ENCODE results near the gene EFCAB13. TPM values are rescaled to one million over a fixed set of nuclear protein-coding genes. Genes with fewer than 3 reads are reported as not detected.
A peak's percentile ranks its signal among the peaks of the same experiment; 100 is the strongest.
"Not testable (repeated sequence)": the region's sequence is repeated elsewhere in the genome, so short reads cannot be mapped to it uniquely, and the experiment has no call there.

The EFCAB13 gene
- total and polyA plus RNA-seq, 2 donors from 2014 or later = 2.2 to 18.8 TPM

DNA sequence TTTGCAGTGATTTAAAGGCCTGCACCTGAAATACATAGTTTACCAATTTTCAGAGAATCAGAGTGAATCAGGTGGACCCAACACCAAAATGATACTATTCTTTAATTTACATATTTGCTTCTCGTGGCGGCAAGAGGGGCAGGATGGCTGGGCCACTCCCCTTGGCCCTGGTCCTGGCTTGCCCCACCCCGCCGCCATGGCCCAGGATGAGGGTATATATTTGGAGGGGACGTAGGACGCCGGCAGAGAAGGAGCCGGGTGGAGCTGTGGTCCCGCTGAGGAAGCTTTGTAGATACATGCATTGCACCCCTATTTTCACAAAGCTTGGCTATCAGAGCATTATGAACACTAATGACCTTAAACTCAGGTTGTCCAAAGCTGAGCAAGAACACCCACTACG is 43.5 kb downstream of the EFCAB13 start:
- no peak overlapping the region for H3K9ac ChIP-seq (ENCODE audit: low read length in 3 of 3)
- FAIRE-seq (no peak), DNase-seq (no peak)
- TF ChIP-seq, protein P1, sequence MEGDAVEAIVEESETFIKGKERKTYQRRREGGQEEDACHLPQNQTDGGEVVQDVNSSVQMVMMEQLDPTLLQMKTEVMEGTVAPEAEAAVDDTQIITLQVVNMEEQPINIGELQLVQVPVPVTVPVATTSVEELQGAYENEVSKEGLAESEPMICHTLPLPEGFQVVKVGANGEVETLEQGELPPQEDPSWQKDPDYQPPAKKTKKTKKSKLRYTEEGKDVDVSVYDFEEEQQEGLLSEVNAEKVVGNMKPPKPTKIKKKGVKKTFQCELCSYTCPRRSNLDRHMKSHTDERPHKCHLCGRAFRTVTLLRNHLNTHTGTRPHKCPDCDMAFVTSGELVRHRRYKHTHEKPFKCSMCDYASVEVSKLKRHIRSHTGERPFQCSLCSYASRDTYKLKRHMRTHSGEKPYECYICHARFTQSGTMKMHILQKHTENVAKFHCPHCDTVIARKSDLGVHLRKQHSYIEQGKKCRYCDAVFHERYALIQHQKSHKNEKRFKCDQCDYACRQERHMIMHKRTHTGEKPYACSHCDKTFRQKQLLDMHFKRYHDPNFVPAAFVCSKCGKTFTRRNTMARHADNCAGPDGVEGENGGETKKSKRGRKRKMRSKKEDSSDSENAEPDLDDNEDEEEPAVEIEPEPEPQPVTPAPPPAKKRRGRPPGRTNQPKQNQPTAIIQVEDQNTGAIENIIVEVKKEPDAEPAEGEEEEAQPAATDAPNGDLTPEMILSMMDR (IDR thresholded peaks at IDR 0.05; ENCODE audit: borderline replicate concordance, extremely low read depth, insufficient read depth) = no peak
- no peak overlapping the region for H3K27ac ChIP-seq (ENCODE audit: low read depth in 2 of 2, low read length in 2 of 2)
- no peak overlapping the region for H3K4me3 ChIP-seq (ENCODE audit: low read length in 3 of 3)
- no peaks in the 10 kb centered on the region for H3K36me3 ChIP-seq (ENCODE audit: control insufficient read depth in 2 of 3, insufficient read depth in 3 of 3, low read length in 3 of 3)
- no peaks in the 10 kb centered on the region for H3K4me1 ChIP-seq (ENCODE audit: control insufficient read depth in 2 of 3, insufficient read depth in 2 of 3, low read depth in 1 of 3, low read length in 3 of 3)
- H3K9me3 ChIP-seq (ENCODE audit: control insufficient read depth in 2 of 3, insufficient read depth in 1 of 3, low read length in 3 of 3) = no peaks in the 10 kb centered on the region
- H3K27me3 ChIP-seq (ENCODE audit: control insufficient read depth, insufficient read depth, low read length) = no peaks in the 10 kb centered on the region
- intact Hi-C loops (cut with DNase I) = no loop called here

DNA sequence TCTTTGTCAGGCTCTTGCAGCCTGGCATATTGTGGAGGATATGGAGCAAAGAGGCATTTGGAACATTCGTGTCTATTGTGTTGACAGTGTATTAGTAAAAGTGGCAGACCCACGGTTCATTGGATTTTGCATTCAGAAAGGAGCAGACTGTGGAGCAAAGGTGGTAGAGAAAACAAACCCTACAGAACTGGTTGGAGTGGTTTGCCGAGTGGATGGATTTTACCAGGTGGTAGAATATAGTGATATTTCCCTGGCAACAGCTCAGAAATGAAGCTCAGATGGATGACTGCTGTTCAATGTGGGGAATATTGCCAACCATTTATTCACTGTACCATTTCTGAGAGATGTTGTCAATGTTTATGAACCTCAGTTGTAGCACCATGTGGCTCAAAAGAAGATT is 44.5 kb downstream of the EFCAB13 start:
- TF ChIP-seq, protein P1 (IDR thresholded peaks at IDR 0.05; ENCODE audit: borderline replicate concordance, extremely low read depth, insufficient read depth) = no peak

DNA sequence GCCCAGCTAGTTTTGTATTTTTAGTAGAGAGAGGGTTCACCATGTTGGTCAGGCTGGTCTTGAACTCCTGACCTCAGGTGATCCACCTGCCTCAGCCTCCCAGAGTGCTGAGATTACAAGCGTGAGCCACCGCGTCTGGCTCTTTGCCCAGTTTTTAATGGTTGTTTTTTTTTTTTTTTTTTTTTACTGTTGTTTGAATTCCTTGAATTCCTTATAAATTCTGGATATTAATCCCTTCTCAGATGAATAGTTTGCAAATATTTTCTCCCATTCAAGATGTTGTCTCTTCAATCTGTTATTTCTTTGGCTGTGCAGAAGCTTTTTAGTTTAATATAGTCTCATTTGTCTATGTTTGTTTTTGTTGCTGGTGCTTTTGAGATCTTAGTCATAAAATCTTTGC is 47.1 kb downstream of the EFCAB13 start:
- H3K9ac ChIP-seq (ENCODE audit: low read length in 3 of 3); intact Hi-C loops (cut with DNase I); H3K36me3 ChIP-seq (ENCODE audit: control insufficient read depth in 2 of 3, insufficient read depth in 3 of 3, low read length in 3 of 3); FAIRE-seq; H3K9me3 ChIP-seq (ENCODE audit: control insufficient read depth in 2 of 3, insufficient read depth in 1 of 3, low read length in 3 of 3); H3K27me3 ChIP-seq (ENCODE audit: control insufficient read depth, insufficient read depth, low read length); H3K4me1 ChIP-seq (ENCODE audit: control insufficient read depth in 2 of 3, insufficient read depth in 2 of 3, low read depth in 1 of 3, low read length in 3 of 3); H3K4me3 ChIP-seq (ENCODE audit: low read length in 3 of 3); H3K27ac ChIP-seq (ENCODE audit: low read depth in 2 of 2, low read length in 2 of 2); DNase-seq: not testable (repeated sequence)

More for the DNA sequence above, 44.5 kb downstream of the EFCAB13 start:
- Histone ChIP-seq H3K4me3 (ENCODE audit: low read length in 3 of 3) (no peak overlapping the region), H3K9me3 (ENCODE audit: control insufficient read depth in 2 of 3, insufficient read depth in 1 of 3, low read length in 3 of 3) (peaks cover 0 to 8% (median 3%) of the 10 kb centered on the region in 3 donors), H3K27ac (ENCODE audit: low read depth in 2 of 2, low read length in 2 of 2) (no peak overlapping the region), H3K27me3 (ENCODE audit: control insufficient read depth, insufficient read depth, low read length) (no peaks in the 10 kb centered on the region), H3K9ac (ENCODE audit: low read length in 3 of 3) (no peak overlapping the region), H3K4me1 (ENCODE audit: control insufficient read depth in 2 of 3, insufficient read depth in 2 of 3, low read depth in 1 of 3, low read length in 3 of 3) (no peaks in the 10 kb centered on the region), H3K36me3 (ENCODE audit: control insufficient read depth in 2 of 3, insufficient read depth in 3 of 3, low read length in 3 of 3) (no peaks in the 10 kb centered on the region)
- peak in 3 of 5 donors; percentile 21 to 63 (median 56) for DNase-seq
- no peak for FAIRE-seq
- intact Hi-C loops (cut with DNase I) = no loop called here

DNA sequence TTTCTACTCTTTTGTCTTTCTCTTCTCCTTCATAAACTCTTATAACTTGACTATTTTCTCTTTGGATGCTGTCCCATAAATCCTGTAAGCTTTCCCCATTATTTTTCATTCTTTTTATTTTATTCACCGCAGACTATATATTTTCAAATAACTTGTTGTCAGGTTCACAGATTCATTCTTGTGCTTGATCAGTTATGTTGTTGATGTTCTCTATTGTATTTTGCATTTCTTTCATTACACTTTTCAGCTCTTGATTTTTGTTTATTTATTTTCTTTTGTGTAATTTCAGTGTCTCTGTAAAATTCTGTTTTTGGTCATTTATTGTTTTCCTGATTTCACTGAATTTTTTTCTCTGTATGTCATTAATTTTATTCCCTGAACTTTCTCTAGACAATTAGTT is 49.2 kb downstream of the EFCAB13 start:
- intact Hi-C loops (cut with DNase I) = no loop called here
- TF ChIP-seq, protein P1 (IDR thresholded peaks at IDR 0.05; ENCODE audit: borderline replicate concordance, extremely low read depth, insufficient read depth) = no peak
- peaks cover 0 to 9% (median 3%) of the 10 kb centered on the region in 3 donors for H3K9me3 ChIP-seq (ENCODE audit: control insufficient read depth in 2 of 3, insufficient read depth in 1 of 3, low read length in 3 of 3)
- DNase-seq = no peak
- no peaks in the 10 kb centered on the region for H3K4me1 ChIP-seq (ENCODE audit: control insufficient read depth in 2 of 3, insufficient read depth in 2 of 3, low read depth in 1 of 3, low read length in 3 of 3)
- no peak overlapping the region for H3K27ac ChIP-seq (ENCODE audit: low read depth in 2 of 2, low read length in 2 of 2)
- H3K4me3 ChIP-seq (ENCODE audit: low read length in 3 of 3) = no peak overlapping the region
- no peaks in the 10 kb centered on the region for H3K27me3 ChIP-seq (ENCODE audit: control insufficient read depth, insufficient read depth, low read length)
- FAIRE-seq = no peak
- no peaks in the 10 kb centered on the region for H3K36me3 ChIP-seq (ENCODE audit: control insufficient read depth in 2 of 3, insufficient read depth in 3 of 3, low read length in 3 of 3)
- no peak overlapping the region for H3K9ac ChIP-seq (ENCODE audit: low read length in 3 of 3)

All from kidney (tissue), 14 donors.